GM19023 (cell line): ENCODE results near the gene ENTREP1.
"Not testable (repeated sequence)": the region's sequence is repeated elsewhere in the genome, so short reads cannot be mapped to it uniquely, and the experiment has no call there.

Source experiments
- ATAC-seq: cut with Tn5 transposase; IDR thresholded peaks from one replicate; pipeline ENCODE4 v1.9.1; 2021; ENCODE audit warnings: mild to moderate bottlenecking, moderate library complexity; ENCODE audit not compliant: unreplicated experiment

ENTREP1 gene

DNA sequence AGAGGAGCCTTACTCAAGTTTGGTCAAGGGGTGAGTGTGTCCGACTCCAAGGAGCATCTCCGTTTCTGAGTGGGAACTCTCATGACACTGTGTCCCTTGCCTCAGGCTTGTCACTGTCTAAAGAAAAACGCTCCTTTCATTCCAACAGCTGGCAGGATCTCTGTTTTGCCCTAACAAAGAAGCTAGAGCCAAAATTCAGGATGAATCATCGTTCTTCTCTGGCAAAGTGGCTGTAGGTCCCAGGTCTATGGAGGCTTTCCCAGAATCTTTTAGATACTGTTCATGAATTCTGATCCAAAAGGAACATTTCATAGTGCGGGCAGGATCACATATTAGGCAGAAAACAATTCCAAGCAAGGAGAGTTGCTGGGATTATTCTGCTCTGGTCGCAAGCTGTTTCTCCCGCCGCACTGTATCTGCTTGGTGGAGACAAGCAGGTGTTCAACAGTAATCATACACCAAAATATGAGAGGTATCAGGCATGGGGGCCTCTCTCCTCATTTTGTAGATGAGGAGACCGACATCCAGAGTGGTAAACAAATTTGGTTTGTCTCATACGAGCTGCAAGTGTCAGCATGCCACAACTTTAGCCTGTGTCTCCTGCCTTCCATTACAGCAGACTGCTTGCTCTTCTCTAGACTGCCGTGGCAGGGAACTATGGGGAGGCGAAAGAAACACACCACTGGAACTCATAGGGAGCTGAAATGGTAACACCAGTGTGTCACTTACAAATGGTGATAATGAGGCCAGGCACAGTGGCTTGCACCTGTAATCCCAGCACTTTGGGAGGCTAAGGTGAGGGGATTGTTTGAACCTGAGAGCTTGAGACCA lies 72.6 kb downstream of the ENTREP1 start:
- ATAC-seq: no peak

DNA sequence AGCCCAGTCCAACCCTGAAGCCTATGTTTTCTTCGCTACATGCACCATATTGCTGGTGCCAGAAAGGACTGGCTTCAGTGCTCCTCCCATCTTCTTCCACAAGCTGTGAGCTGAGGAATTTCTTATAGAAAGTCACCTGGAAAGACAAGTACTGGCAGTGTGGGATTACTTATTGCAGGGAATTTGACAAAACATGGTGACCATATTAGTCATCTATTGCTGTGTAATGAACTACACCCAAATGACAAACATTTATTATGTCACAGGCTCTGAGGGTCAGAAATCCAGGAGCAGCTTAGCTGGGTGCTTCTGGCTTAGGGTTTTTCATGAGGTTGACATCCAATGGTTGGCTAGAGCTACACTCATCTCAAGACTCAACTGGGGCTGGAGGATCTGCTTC lies 75.5 kb downstream of the ENTREP1 start:
- ATAC-seq: no peak

GRCh38 chr9:69409936-69410335 lies 84.9 kb downstream of the ENTREP1 start:
- not testable (repeated sequence) for ATAC-seq

DNA sequence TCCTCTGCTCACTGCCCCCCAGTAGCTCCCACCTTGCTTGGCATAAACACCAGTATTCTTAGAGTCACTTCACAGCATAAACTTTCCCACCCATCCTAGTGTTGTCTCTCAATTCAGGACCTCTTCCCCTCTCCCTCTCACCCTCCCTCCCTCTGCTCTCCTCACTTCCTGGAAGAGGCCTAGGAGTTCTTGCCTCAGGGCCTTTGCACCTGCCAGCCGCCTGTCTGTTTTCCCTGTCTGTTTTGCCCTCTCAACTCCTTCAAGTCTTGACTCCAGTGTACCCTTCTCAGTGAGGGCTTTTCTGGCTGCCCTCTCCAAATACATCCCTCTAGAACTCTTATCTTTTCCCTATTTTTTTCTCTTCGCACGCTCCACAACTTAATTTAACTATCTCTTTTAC lies 86.2 kb downstream of the ENTREP1 start:
- no peak for ATAC-seq

GRCh38 chr9:69411931-69412740 lies 87.1 kb downstream of the ENTREP1 start:
- no peak for ATAC-seq

GRCh38 chr9:69412741-69413150 lies 87.7 kb downstream of the ENTREP1 start:
- ATAC-seq: no peak

- ATAC-seq: no peak
Measured at GRCh38 chr9:69420611-69421270, 95.7 kb downstream of the ENTREP1 start.

DNA sequence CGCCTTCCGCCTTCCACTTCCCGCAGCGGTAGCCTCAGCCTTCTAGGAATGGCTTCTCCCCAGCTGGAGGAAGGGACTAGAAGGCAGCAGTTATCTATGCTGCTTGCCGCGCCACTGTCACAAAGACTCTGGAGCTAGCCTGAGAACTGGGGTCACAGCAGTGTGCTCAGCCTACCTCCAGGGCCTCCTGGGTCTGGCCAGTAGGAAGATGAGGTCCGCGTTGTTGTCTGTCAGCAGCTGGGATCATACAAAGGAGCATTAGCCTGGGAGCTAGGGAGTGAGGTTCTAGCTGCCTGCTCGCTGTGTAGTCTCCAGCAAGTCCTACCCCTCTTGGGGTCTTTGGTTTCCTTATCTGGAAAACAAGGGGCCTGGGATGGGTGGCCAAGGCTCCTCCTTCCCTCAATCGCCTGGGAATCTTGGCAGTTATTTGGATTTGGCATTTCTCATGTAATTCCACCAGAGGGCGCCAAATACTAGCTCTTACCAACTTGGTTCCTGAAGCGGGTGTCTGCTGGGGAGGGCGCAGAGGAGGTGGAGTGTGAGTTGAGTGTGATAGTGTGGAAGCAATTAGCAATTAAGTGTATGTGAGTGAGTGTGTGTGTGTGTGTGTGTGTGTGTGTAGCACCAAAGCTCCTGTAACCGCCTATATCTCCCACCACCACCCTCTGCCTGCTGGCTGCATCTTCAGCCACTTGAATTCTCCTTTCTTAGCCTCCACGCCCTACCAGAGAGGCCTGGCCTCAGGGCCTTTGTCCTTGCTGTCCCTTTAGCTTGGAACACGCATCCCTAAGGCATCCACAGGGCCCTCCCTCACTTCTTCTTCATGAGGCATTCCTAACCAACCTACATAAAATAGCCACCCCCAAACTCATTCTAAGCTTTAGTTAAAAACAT lies 97.1 kb downstream of the ENTREP1 start:
- ATAC-seq: no peak

GRCh38 chr9:69425136-69425801 lies 100.3 kb downstream of the ENTREP1 start:
- ATAC-seq: no peak

DNA sequence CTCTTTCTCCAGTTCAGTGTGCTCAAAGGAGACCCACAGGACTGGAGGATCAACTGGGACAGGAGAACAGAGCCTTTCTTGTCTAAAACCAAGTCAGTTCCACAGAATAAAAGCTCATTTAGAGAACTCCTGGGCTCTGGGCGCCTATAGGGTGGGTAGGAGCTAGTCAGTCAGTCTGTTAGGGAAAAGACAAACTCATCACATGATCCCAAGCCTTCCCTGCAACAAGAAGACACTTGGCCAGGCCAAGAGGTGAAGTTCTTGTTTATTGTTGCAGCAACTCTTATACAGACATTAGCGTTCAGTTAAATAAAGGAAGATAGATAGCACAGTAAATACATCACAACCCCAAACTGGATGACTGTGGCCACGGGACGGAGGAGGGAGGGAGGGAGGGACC lies 102.3 kb downstream of the ENTREP1 start:
- no peak for ATAC-seq

DNA sequence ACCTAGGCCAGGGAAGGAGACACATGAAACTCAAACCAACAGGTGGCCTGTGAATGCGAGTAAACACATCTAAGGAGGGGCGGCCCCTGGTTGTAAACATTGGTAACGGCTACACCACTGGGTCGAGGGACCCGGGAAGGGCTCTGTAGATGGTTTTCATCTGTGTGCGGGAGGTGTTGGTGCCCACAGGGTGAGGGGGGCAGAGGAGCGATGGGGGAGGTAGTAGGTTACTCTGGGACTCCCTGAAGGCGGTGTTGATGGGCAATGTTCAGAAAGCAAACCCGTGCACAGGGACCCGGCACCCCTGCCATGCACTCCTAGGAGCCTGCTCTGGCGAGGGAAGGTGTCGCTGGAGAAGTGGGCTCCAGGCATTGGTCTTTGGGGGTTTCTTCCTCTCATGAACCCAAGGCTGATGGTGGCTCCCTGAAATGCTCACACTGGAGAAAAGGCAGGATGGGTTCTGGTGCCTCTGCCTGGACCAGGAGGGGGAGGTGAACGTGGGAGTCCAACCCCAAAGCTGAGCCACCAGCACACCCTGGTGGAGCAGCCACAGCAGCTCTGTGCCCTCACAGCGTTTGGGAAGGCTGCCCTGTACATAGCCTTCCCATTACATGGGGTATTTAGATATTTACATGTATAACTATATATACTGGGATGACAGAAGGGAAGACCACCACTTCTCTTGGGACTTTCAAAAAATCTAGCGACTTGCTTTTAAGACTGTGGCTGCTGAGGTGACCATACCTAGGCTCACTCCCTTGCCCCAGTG lies 103.2 kb downstream of the ENTREP1 start:
- ATAC-seq: no peak

- ATAC-seq: no peak
Measured at GRCh38 chr9:69429281-69429680, 104.3 kb downstream of the ENTREP1 start.

DNA sequence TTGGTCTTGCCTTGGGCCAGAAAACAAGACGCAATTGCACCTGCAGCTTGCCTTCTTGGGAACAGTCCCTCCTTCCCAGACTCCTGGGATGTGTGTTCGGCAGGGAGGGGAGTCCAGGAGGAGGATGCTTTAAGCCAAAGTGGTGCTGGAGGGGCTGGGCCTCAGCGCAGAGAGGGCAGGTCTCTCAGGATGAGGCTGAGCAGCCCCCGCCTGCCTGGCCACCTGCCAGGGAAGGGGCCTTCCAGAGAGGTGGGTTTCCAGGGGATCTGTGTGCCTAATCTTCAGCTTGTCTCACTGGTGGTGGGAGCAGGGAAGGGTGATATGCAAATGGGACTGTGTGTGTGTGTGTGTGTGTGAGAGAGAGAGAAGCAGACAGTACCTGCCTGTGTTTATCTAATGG lies 105.2 kb downstream of the ENTREP1 start:
- ATAC-seq: no peak

GRCh38 chr9:69431203-69431602 lies 106.2 kb downstream of the ENTREP1 start:
- ATAC-seq: no peak

DNA sequence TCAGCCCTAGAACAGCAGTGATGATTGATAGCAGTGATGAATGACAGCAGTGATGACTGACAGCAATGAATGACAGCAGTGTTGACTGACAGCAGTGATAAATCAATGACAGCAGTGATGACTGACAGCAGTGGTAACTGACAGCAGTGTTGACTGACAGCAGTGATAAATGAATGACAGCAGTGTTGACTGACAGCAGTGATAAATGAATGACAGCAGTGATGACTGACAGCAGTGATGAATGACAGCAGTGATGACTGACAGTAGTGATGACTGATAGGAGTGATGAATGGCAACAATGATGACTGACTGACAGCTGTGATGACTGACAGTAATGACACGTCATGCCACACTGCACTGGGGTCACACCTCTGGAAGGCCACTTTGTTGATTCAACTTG lies 106.8 kb downstream of the ENTREP1 start:
- ATAC-seq: no peak

DNA sequence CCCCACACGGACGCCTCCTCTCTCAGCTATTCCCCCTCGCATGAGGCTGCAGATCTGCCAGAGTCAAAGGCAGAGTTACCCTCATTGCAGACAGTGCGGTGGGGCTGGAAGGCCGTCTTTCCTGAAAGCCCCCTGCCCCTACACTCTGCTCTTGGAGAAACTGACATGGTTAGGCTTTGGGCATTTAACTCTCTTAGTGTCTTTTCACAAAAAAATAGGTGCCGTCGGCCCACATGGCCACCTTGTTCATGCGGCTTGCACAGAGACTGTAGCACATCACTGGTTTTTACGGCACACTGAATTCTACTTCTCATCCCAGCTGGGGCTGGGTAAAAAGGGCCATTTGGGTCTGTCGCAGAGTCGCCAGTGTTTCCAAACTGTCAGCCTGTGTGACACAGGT lies 107.6 kb downstream of the ENTREP1 start:
- no peak for ATAC-seq

DNA sequence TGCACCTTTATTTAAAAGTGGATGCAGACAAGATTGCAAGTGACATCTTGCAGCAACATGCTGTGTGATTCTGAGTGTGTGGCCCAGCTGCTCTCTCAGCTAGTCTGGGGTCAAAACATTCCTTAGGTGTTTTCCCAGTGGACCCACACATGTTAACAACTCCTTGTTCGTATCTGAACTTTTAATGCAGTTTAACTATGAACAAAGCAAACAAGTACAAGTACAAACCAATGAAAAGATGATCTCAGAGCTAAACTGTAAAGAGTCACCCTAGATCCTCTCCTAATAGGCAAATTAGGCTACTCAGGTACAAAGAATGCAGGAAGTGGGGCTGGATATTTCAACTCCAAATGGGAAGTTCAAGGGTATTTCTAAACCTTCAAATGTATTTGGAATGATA lies 108.4 kb downstream of the ENTREP1 start:
- no peak for ATAC-seq

DNA sequence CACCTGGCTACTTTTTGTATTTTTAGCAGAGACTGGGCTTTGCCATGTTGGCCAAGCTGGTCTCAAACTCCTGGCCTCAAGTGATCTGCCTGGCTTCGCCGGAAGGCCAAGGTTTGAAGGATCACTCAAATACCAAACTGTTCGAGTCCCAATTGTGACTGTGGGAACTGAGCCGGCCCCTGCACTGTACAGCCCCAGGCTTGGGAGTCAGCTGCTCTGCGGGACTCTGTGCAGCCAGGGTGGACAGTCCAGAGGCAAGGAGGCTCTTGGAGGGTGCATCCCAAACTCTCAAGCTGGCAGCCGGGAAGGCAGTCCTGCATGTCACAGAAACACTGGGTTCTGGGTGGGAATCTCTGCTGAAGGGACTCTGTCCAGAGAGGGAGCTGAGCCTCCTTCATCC lies 109.0 kb downstream of the ENTREP1 start:
- no peak for ATAC-seq

GRCh38 chr9:69439654-69440053 lies 114.6 kb downstream of the ENTREP1 start:
- ATAC-seq: not testable (repeated sequence)
